Measurements from ENCODE around the gene FCRL4.

Gene FCRL4

DNA sequence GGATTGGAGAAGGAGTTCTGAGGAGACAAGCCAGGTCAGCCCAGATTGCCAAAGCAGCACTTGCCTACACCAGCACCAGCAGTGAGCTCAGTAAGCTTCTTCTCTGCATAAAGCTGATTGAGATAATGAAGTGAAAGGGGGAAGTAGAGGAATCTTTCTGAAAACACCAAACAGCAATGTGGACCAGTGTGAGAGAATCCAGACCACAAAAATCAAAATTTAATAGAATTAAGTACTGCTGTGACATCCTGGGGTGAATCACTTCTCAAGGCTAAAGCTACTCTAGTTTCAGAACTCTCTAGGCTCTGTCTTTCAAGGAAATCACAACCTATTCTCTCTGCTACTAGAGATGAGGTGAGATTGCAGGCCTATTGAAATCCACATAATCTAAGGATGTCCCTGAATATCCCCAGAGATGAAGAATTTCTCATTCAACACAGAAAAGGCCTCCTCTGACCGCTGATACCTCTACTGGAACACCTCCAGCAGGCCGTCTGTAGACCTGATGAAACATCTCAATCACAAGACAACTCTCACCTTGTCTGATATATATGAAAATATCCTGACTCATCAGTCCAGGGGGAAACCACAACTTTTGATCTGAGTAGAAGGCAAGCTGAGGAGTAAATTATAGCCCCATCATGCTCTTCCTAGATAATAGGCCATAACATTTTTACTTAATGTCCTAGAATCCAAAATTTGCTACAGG is at the start of gene FCRL4:
Gene FCRL4 (minus strand): TSS at position 127 of the 709 bp plus-strand sequence. CDS start 141 bp downstream, outside the sequence.
- no peak for DNase-seq

GRCh38 chr1:157646144-157646543 is 48.3 kb upstream of the FCRL4 start:
- no peak for DNase-seq

DNA sequence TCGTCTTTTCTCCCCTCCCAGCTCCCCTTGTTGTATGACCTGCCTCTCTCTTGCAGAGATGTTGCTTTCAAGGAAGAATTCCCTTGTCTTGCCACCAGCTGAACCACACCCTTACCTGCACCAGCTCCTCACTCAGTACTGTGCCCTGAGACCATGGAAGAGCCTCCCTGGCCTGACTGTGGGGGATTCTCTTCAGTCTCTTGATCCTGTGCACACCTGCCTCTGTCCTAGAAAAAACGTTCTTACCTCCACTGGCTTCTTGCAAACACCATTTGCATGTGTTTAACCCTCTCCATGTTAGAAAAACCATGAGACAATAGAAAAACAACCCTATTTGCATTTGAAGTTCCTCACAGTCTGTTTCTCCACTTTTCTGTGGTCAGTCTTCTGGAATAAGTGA is 43.3 kb upstream of the FCRL4 start:
- DNase-seq, result no peak

DNA sequence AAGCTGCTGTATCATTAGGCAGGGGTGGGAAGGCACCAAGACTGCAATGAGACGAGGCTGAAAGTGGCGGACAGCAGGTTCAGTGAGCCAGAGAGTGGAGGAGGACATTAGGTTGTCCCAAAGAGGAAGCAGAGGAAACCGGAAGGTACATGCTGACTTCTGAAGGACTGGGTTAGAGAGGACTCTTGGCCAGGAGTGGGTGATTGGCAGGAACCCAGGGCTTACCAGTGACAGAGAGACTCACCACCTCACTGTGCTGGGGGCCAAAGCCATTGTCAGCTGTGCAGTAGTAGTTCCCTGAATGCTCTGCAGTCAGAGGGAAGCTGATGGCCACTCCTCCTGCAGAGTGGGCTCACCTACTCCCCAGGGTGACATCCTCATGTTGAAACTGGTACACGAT is 41.9 kb upstream of the FCRL4 start:
- no peak for DNase-seq

DNA sequence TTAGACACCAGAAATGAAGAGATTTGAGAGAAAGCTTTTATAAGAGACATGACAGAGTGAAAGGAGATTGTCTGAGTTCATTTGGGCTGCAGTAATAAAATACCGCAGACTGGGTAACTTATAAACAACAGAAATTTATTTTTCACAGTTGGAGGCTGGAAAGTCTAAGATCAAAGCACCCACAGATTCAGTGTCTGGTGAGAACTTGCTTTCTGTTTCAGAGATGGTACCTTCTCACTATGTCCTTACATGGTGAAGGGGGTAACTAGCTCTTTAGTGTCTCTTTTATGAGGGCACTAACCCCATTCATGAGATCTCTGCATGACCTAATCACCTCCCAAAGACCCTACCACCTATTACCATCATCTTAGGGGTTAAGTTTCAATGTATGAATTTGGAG is 30.9 kb upstream of the FCRL4 start:
- DNase-seq, result no peak

DNA sequence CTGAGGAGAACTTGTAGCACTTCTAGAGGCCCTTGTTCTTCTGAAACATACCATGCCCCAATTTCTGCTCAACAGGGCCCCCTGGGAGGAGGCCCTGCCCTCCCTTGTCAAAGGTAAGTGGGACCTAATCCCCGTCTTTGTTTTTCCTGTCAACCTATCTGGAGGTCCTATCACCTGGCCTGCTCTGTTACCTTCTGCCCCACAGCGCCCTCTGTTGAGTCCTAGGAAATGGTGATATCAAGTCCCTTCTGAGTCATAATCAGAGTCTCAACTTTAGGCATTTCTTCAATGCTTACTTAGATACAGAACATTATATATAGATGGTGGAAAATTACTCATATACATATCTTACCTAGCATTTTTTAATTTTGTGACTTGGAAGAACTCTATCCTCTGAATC is 28.2 kb upstream of the FCRL4 start:
- DNase-seq, result no peak

- DNase-seq, result no peak
Observed at GRCh38 chr1:157624471-157624870, 26.6 kb upstream of the FCRL4 start.

DNA sequence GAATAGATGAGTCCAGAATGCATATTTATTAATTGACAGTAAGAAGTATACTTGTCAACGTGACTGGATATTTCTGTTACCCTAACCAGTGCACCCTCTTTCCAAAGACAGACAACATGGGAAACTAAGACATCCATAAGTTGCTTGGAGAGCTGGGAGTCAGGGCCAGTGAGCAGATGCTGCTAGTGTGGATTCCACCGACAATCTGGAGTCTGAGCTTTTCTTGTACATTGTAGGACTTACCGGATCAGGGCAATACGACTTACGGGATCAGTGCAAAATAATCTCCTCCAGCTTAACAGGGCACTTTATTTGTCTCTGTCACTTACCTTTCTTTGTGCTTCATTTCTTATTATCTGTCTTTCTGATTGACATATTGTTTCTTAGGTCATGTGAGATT is 24.6 kb upstream of the FCRL4 start:
- DNase-seq, result no peak

DNA sequence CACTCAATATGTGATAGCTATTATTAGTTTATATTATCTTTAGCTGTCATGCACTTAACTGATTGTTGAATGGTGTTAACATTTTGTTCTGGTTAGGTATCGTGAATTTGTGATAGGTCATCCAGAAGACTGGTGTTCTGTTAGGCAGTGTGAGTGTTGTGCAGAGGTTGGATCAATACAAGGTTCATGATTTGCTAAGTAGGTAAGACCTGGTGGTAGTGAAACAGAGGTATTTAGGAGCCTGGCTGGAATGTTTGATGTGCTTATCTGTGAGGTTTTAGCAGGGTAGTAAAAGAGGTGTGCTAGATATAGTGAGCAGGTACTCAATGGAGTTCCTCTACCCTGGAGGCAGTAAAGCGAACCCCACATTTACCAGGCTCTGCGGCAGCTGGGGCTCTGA is 20.3 kb upstream of the FCRL4 start:
- no peak for DNase-seq

- DNase-seq, result no peak
Observed at GRCh38 chr1:157600236-157600635, 2.4 kb upstream of the FCRL4 start.

DNA sequence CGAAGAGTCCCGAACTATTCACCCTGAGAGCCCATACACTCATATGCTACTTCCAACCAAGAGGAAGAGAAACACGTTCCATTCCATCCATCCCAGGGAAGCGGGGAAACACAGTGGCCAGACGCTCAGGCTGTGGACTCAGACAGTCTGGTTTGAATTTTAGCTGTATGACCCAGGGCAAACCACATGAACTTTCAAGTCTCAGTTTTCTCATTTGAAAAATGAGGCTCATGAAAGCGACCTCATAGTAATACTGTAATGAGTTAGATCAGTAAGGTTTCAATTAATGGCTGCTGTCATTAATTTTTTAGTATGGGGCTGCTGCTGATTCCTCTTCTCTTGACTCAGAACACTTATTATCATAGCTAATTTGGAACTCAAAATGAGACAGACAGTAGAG is 1.5 kb downstream of the FCRL4 start:
- no peak for DNase-seq

- DNase-seq, result no peak
Observed at GRCh38 chr1:157595356-157595755, 2.5 kb downstream of the FCRL4 start.

GRCh38 chr1:157585984-157586383 is 11.9 kb downstream of the FCRL4 start:
- DNase-seq, result no peak

GRCh38 chr1:157584503-157584902 is 13.4 kb downstream of the FCRL4 start:
- no peak for DNase-seq

- DNase-seq, result no peak
Observed at GRCh38 chr1:157580828-157581210, 17.1 kb downstream of the FCRL4 start.

- no peak for DNase-seq
Observed at GRCh38 chr1:157580179-157580827, 17.6 kb downstream of the FCRL4 start.

DNA sequence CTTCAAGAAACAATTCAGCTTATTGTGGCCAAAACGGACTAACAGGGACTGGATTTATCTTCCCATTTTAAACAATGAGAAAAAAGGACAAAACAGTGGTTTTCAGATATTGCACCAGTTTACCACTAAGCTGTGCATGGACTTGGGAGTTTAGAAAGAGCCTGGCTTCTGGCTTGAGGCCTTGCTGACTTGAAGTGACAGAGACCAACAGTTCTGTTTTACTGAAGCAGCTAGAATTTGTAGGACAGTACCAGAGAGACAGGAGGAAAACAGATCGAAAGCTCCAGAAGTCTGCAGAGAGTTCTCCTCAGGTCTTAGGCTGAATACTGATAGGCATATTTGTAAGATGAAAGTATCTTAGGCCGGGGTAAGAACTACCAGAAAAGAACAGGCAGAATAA is 20.5 kb downstream of the FCRL4 start:
- DNase-seq, result no peak

DNA sequence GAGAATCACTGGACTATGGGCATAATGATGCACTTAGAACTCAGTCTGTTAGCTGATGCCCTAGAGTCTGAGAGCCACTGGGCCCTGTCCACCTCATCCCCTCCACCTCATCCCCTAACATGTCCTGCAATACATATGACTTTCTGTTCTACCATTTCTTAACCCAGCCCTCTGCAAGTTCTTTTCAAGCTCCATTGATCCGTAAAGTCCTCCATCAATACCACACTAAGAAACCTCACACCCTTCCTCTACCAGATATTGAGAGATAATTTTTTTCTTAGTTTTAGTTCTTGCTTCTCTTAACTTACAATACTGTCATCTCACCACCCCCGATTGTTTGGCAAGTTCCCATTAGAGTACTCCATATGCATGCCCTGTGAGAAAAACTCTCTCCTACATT is 22.1 kb downstream of the FCRL4 start:
- DNase-seq, result no peak

DNA sequence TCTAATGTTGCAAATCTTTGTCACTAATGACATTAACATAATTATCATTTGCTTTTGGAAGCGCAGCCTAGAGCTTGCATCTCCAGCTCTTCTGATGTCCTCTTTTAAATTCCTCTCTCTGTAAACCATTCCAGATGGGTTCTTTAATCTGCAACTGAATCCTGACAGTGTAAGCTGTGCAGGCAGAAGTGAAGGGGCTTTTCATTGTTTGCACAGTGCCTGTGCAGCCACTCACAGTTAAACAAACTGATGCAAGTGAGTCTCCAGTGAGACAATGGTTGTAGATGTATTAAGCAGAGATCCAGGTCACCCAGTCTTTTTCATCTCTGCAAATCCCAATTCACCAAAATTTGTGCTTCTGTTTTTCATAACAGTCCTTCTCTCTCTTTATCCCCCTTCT is 23.0 kb downstream of the FCRL4 start:
- no peak for DNase-seq

GRCh38 chr1:157566484-157567300 is 31.2 kb downstream of the FCRL4 start:
- DNase-seq, result no peak

DNA sequence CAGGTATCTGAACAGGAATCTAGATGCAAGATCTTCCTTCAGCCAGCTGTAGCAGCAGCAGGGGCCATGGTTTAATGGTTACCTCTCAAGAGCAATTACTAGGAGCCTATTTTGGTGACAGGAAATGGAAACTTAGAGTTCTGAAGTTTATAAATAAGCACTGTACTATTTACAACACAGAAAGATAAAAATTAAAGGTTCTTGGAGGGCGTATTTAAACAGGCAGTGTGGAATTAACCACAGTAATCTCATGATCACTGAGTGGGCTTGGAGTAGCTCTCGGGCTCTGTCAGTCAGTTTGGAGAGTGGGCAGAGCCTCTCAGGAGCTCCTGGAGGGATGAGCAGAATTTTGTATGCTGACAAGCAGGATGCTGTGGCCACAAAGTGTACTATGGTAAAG is 35.4 kb downstream of the FCRL4 start:
- no peak for DNase-seq

DNA sequence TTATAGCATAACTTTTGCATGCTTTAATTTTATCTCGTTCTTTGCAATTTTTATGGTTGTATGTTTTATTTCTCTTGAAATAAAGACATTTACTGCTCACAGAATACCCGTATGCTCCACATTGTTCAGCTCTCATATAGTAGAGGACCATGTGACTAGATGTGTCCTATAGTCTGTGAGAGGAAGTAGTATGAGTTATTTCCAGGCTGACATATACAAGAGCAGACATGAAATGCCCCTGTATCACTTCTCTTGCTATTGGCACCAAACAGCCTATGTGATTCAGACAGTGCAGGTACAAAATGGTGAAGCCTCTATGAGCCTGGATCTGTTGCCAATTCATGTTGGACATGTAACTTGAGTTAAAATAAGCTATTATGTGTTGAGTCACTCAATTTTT is 39.8 kb downstream of the FCRL4 start:
- DNase-seq, result no peak

DNA sequence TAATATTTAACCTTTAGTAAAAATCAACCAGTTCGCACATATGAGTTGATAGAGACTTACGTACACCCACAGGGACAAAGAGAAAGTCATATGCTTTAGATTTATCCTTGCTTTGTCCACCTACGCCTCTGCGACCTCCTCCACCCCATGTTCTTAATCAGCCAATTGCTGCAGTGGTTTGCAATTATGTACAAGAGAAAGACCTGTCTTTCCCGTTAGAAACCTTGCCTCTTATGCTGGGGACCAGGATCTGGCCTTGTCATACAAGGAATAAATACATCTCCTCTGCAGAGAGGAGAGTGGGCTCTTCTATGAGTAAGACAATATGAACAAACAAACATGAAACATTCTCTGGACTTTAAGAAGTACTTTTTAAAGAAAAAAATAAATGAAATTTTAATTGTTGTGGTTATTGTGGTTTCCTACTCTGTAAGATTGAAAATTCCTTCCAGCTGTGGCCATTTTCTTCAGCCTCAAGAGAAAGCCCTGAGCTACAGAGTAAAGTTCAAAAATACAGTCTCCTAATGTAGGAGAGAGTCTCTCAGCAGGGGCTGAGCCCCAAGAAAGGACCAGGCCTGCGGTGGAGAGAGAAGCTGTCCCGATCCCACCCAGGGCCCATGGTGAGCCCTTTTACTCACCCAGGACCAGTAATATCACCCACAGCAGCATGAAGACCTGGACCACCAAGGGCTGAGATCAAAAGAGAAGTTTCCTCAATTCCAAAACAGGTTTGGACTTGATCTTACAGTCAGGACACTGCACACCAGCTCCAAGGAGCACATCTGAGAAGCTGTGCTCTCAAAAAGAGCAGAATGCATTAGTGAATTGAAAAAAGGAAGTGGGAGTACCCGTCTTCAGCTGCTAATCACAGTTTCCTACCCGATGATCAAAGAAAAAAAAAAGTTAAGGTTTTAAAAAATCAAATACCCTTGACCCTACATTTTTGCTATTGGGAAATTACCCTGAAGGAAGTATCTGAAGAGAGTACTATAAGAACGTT is 45.9 kb downstream of the FCRL4 start, which contains the start of gene FCRL5:
Gene FCRL5 (minus strand): TSS at position 822 of the 1,000 bp plus-strand sequence. CDS start 153 bp downstream, at position 669.
- DNase-seq, result no peak
